Hepatocyte (in vitro differentiated cells): Measurements from ENCODE around the gene SNAPC5. TPM values are rescaled to one million over a fixed set of nuclear protein-coding genes. Genes with fewer than 3 reads are reported as not detected.

Experiments
- DNase-seq: peaks from one replicate; pipeline ENCODE4 v3.0.0-alpha.2; 2016; ENCODE audit warnings: low spot score
- H2AFZ ChIP-seq: fragments of 200-600 bp; sonication (generic); 2 replicates; pipeline ENCODE4 v1.6.0; 2016; ENCODE audit warnings: antibody characterized with exemption, mild to moderate bottlenecking
- H3K27ac ChIP-seq: fragments of 200-600 bp; sonication (generic); 2 replicates; pipeline ENCODE4 v1.5.1; 2016; ENCODE audit warnings: mild to moderate bottlenecking
- H3K27me3 ChIP-seq: fragments of 200-600 bp; sonication (generic); 2 replicates; pipeline ENCODE4 v1.6.1; 2016
- H3K36me3 ChIP-seq: fragments of 200-600 bp; sonication (generic); replicated peaks from 2 replicates; pipeline ENCODE4 v1.5.1; 2016; ENCODE audit warnings: low read depth; ENCODE audit not compliant: insufficient read depth
- H3K4me1 ChIP-seq: fragments of 200-600 bp; sonication (generic); 2 replicates; pipeline ENCODE4 v1.5.1; 2016; ENCODE audit warnings: mild to moderate bottlenecking, moderate library complexity; ENCODE audit not compliant: insufficient read depth
- H3K4me2 ChIP-seq: fragments of 200-600 bp; sonication (generic); 2 replicates; pipeline ENCODE4 v1.6.0; 2016
- H3K4me3 ChIP-seq: fragments of 200-600 bp; sonication (generic); 2 replicates; pipeline ENCODE4 v1.5.1; 2016; ENCODE audit warnings: mild to moderate bottlenecking
- H3K79me2 ChIP-seq: fragments of 200-600 bp; sonication (generic); 2 replicates; pipeline ENCODE4 v1.6.0; 2017; ENCODE audit warnings: mild to moderate bottlenecking
- H3K9me2 ChIP-seq: fragments of 200-600 bp; sonication (generic); replicated peaks from 2 replicates; pipeline ENCODE4 v1.6.0; 2017; ENCODE audit warnings: mild to moderate bottlenecking; ENCODE audit not compliant: insufficient read depth
- H3K9me3 ChIP-seq: fragments of 200-600 bp; sonication (generic); 2 replicates; pipeline ENCODE4 v1.5.1; 2016; ENCODE audit warnings: low read depth, mild to moderate bottlenecking
- H4K20me1 ChIP-seq: fragments of 200-600 bp; sonication (generic); 2 replicates; pipeline ENCODE4 v1.6.0; 2016; ENCODE audit warnings: mild to moderate bottlenecking; ENCODE audit not compliant: insufficient read depth, poor library complexity, severe bottlenecking
- CTCF ChIP-seq: fragments of 200-600 bp; sonication (generic); IDR thresholded peaks from 2 replicates; pipeline ENCODE4 v1.5.1; 2016; ENCODE audit warnings: antibody characterized with exemption, mild to moderate bottlenecking; ENCODE audit not compliant: poor library complexity
- EZH2 ChIP-seq: fragments of 200-600 bp; sonication (generic); IDR thresholded peaks from 2 replicates; pipeline ENCODE4 v1.6.1; 2016; ENCODE audit warnings: antibody characterized with exemption, mild to moderate bottlenecking, borderline replicate concordance
- EZH2phosphoT487 ChIP-seq: fragments of 200-600 bp; sonication (generic); IDR thresholded peaks from one replicate; pipeline ENCODE4 v1.6.1; 2018; ENCODE audit warnings: antibody characterized with exemption, mild to moderate bottlenecking, low read depth, moderate library complexity; ENCODE audit not compliant: unreplicated experiment, severe bottlenecking
- WGBS: methylation state at CpG from one replicate; pipeline ENCODE4 v1.1.6; 2016; ENCODE audit warnings: low lambda C conversion rate; ENCODE audit errors: missing lambda C conversion rate; 5-methylcytosine and 5-hydroxymethylcytosine counted together
- polyA plus RNA-seq: library from polyadenylated mRNA; unstranded; fragments of >200 nt; fragmentation: Nextera tagmentation; extraction: Ambion mirVana; gene quantifications from 2 replicates; pipeline ENCODE4 v1.2.1, GENCODE V29; 2016
- total RNA-seq: library from RNA; depleted of rRNA; stranded (reverse); fragments of >200 nt; gene quantifications from 2 replicates; pipeline ENCODE4 v1.2.3, GENCODE V29; 2014

The SNAPC5 gene
- total and polyA plus RNA-seq, 2 experiments from 2014 or later = 23.2 to 36.6 TPM

GRCh38 chr15:66484539-66485112 lies 12.9 kb downstream of the SNAPC5 start:
- H3K4me3 ChIP-seq = no peak overlapping the region
- H3K4me1 ChIP-seq = no peaks in the 10 kb centered on the region
- no peaks in the 10 kb centered on the region for H4K20me1 ChIP-seq
- no peaks in the 10 kb centered on the region for H3K36me3 ChIP-seq
- no peak overlapping the region for H2AFZ ChIP-seq
- no peaks in the 10 kb centered on the region for H3K9me2 ChIP-seq
- H3K79me2 ChIP-seq = no peaks in the 10 kb centered on the region
- H3K27me3 ChIP-seq = no peaks in the 10 kb centered on the region
- TF ChIP-seq EZH2 (no peak), CTCF (no peak)
- no peak overlapping the region for H3K4me2 ChIP-seq
- no peaks in the 10 kb centered on the region for H3K9me3 ChIP-seq
- 82% methylated on average over 5 of the region's 5 CpGs for WGBS
- no peak overlapping the region for H3K27ac ChIP-seq
- DNase-seq = no peak

GRCh38 chr15:66483131-66483566 lies 14.4 kb downstream of the SNAPC5 start:
- no peak overlapping the region for H3K4me2 ChIP-seq
- H3K9me2 ChIP-seq = no peaks in the 10 kb centered on the region
- H3K27ac ChIP-seq = no peak overlapping the region
- WGBS = 92% methylated on average over 3 of the region's 3 CpGs
- H3K4me3 ChIP-seq = no peak overlapping the region
- H3K4me1 ChIP-seq = no peaks in the 10 kb centered on the region
- no peak overlapping the region for H2AFZ ChIP-seq
- H4K20me1 ChIP-seq = no peaks in the 10 kb centered on the region
- H3K79me2 ChIP-seq = no peaks in the 10 kb centered on the region
- no peaks in the 10 kb centered on the region for H3K9me3 ChIP-seq
- no peaks in the 10 kb centered on the region for H3K27me3 ChIP-seq
- TF ChIP-seq CTCF (no peak), EZH2 (no peak), EZH2phosphoT487 (no peak)
- H3K36me3 ChIP-seq = no peaks in the 10 kb centered on the region
- DNase-seq = no peak

DNA sequence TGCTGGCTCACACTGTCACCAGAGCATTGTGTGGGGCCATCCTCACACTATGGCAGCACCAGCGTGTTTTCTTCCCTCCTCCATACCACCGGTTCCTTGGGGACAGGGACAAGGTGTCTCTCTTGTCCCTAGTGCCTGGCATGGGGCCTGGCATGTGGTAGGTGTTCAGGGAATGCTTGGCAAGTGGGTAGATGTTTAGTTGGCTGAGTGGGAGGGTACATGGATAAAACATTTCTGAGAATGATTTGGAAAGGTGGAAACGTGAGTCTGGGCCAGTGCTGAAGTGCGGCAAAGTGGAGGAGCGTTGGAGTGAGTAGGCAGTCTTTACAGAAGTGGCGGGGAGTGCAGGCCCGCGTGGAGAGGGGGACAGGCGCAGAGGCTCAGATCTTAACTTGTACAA lies 15.0 kb downstream of the SNAPC5 start:
- H4K20me1 ChIP-seq = no peaks in the 10 kb centered on the region
- no peaks in the 10 kb centered on the region for H3K27me3 ChIP-seq
- no peak overlapping the region for H2AFZ ChIP-seq
- no peaks in the 10 kb centered on the region for H3K9me2 ChIP-seq
- no peaks in the 10 kb centered on the region for H3K36me3 ChIP-seq
- no peak overlapping the region for H3K4me2 ChIP-seq
- no peaks in the 10 kb centered on the region for H3K9me3 ChIP-seq
- H3K79me2 ChIP-seq = no peaks in the 10 kb centered on the region
- WGBS = 94% methylated on average over 9 of the region's 9 CpGs
- no peak overlapping the region for H3K27ac ChIP-seq
- no peaks in the 10 kb centered on the region for H3K4me1 ChIP-seq
- H3K4me3 ChIP-seq = no peak overlapping the region
- no peak for DNase-seq
- TF ChIP-seq EZH2phosphoT487 (no peak), EZH2 (no peak), CTCF (no peak)
